GM10847 (cell line): ENCODE results near the gene ATP13A4.

Experiments used
- POLR2A ChIP-seq: IDR thresholded peaks from 2 replicates; pipeline ENCODE4 v1.6.1; 2011; ENCODE audit not compliant: insufficient read length; ENCODE audit errors: extremely low read depth

The ATP13A4 gene, protein sequence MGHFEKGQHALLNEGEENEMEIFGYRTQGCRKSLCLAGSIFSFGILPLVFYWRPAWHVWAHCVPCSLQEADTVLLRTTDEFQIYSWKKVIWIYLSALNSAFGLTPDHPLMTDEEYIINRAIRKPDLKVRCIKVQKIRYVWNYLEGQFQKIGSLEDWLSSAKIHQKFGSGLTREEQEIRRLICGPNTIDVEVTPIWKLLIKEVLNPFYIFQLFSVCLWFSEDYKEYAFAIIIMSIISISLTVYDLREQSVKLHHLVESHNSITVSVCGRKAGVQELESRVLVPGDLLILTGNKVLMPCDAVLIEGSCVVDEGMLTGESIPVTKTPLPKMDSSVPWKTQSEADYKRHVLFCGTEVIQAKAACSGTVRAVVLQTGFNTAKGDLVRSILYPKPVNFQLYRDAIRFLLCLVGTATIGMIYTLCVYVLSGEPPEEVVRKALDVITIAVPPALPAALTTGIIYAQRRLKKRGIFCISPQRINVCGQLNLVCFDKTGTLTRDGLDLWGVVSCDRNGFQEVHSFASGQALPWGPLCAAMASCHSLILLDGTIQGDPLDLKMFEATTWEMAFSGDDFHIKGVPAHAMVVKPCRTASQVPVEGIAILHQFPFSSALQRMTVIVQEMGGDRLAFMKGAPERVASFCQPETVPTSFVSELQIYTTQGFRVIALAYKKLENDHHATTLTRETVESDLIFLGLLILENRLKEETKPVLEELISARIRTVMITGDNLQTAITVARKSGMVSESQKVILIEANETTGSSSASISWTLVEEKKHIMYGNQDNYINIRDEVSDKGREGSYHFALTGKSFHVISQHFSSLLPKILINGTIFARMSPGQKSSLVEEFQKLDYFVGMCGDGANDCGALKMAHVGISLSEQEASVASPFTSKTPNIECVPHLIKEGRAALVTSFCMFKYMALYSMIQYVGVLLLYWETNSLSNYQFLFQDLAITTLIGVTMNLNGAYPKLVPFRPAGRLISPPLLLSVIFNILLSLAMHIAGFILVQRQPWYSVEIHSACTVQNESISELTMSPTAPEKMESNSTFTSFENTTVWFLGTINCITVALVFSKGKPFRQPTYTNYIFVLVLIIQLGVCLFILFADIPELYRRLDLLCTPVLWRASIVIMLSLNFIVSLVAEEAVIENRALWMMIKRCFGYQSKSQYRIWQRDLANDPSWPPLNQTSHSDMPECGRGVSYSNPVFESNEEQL

DNA sequence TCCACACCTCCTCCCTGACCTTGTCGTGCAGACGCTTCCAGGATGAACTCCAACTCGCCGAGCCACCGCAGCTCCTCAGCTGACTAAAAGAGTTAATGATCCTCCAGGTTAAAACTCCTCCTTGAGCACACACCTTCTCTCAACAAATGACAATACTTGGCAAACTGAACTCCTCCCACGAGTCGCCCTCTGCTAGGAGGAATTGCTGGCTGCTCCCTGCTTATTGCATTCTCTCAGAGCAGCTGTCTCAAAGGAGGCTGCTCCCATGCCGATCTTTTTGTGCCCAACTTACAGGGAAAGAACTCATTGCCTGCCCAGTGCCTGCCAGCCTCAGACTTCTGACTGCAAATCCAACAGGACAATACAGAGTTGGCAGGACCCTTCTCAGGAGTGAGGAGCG lies at the start of gene ATP13A4:
ATP13A4 (minus strand) TSS at position 85 of the 400 bp plus-strand sequence. CDS start 96 bp downstream, outside the sequence.
- TF ChIP-seq POLR2A, result no peak

- TF ChIP-seq POLR2A, result no peak
Observed at GRCh38 chr3:193599393-193599792, 44.7 kb upstream of the ATP13A4 start.

DNA sequence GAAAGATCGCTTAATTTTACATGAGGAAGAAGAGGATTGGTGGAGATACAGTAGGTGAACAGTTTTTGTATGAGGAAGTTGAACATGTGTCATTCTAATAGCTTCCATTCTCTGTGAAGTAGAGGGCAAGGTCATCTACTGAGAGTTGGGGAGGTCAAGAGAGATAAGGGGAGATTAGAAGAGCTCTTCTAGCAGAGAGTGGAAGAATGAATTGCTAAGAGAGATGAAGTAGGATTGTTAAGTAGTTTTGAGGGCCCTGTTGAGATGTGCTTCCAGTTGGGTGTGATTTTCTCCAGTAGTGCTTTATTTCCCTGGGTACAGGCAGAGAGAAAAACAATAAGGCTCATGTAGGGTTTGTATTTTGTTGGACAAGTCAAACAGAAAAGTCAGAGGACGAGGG lies 43.5 kb upstream of the ATP13A4 start:
- no peak for TF ChIP-seq POLR2A

- TF ChIP-seq POLR2A, result no peak
Observed at GRCh38 chr3:193595939-193596487, 41.3 kb upstream of the ATP13A4 start.

DNA sequence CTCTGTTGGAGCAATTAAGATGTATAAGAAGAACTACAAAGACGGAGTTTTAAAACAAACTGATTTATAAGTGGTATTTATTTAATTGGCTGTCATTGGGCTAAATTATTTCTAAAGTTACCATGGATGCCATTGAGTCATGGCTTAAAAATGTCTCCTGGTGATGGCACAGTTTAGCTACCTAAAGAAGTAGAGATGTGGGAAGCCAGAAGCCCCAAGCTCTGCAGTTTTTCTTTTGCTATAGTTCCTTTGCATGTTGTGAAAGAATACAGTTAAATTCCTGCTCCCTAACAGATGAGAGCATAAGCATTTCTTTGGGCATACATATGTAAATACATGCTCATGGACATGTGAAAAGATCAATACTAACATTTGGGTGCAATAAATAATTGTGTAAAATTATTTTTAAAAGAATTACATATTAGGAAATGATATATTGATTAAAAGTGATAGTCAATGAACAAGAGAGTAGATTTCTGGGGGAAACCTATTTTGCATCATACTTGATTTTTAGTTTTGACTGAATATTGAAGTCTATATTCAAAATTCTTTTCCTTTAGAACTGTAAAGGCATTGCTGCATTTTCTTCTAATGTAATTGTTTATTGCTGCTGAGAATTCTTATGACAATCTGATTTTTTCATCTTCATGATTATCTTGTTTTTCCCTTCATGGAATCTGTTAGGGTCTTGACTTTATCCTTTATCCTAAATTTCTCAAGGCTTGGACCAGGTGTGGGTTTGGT lies 40.4 kb upstream of the ATP13A4 start:
- TF ChIP-seq POLR2A, result no peak

DNA sequence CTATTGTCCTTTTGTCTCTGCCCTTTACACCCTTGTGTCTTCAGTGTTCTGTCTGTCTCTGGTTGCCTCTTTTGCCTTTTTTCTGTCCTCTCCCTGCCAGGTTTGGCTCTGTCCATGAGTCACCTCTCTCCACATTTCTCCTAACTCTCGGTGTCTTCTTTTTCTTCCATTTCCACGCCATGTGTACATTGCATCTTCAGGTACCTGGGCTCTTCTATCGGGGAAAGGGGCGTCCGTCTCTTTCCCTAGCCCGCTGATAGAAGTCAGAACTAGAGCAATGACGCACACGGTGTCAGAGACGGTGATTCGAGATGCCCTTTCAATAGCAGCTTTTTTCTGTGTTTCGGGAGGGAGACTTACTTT lies 39.0 kb upstream of the ATP13A4 start:
- TF ChIP-seq POLR2A, result no peak

GRCh38 chr3:193592841-193593667 lies 38.4 kb upstream of the ATP13A4 start, which contains the start of gene OPA1:
TSS of gene OPA1 (plus strand) at chr3:193593208. CDS start at chr3:193593378, 170 bp downstream.
- peak; percentile 73 for TF ChIP-seq POLR2A

DNA sequence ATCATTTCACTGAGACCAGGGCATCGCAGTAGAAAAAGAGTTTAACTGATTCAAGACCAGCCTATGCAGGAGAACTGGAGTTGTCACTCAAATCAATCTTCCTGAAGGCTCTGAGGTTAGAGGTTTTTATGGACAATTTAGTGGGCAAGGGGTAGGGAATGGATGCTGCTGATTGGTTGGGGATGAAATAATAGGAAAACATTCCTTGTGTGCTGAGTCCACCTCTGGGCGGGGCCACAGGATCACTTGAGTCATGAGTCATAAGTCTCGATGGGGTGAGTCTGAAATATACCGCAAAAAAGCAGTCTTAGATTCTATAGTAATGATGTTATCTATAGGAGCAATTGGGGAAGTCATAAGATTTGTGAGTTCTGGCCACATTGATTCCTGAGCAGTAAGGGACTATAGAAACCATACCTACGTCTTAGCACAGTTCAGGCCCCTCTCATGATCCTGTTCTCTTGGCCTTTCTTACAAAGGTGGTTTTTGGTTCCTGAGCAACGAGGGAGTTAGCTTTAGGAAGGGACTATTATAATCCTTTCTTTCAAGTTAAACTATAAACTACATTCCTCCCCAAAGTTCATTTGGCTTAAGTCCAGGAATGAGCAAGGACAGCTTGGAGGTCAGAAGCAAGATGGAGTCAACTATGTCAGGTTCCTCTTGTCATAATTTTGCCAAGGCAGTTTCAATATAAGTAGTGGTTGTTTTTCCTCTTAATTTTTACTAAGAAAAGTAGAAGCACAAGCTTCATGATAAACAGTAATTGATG lies 35.6 kb upstream of the ATP13A4 start:
- TF ChIP-seq POLR2A, result no peak

GRCh38 chr3:193589616-193590015 lies 34.9 kb upstream of the ATP13A4 start:
- no peak for TF ChIP-seq POLR2A

GRCh38 chr3:193589129-193589528 lies 34.4 kb upstream of the ATP13A4 start:
- no peak for TF ChIP-seq POLR2A

- no peak for TF ChIP-seq POLR2A
Observed at GRCh38 chr3:193586526-193586925, 31.8 kb upstream of the ATP13A4 start.

DNA sequence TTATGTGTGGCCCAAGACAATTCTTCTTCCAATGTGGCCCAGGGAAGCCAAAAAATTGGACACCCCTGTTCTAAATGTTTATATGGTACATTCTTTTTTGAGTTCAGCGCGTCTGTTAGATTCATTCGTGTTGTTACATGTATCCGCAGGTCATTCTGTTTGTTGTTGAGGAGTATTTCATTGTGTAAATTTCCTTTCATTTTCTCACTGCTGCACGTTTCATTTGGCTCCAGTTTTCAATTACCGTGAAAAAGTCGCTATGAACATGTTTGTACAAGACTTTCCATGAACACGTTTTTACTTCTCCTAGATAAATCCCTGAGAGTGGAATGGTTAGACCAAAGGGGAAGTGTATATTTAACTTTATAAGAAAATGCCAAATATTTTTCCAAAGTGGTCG lies 30.8 kb upstream of the ATP13A4 start:
- no peak for TF ChIP-seq POLR2A
